NCI-H2081 (cell line): ENCODE measurements around the gene WBP1L.
"Not testable (repeated sequence)": the region's sequence is repeated elsewhere in the genome, so short reads cannot be mapped to it uniquely, and the experiment has no call there.

Source experiments
- DNase-seq, 2 experiments: peaks; one replicate each; lab custom pipeline; 2025; lab: John Stamatoyannopoulos, UW

The WBP1L gene

DNA sequence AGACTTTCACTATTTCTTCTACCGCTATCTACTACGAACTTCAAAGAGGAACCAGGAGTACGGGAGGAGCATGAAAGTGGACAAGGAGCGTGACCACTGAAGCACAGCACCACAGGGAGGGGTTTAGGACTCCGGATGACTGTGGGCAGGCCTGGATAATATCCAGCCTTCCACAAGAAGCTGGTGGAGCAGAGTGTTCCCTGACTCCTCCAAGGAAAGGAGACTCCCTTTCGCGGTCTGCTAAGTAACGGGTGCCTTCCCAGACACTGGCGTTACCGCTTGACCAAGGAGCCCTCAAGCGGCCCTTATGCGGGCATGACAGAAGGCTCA is 15.2 kb downstream of the WBP1L start:
- DNase-seq = not testable (repeated sequence)

- DNase-seq = no peak
Measured at GRCh38 chr10:102759497-102760210, 15.9 kb downstream of the WBP1L start.

DNA sequence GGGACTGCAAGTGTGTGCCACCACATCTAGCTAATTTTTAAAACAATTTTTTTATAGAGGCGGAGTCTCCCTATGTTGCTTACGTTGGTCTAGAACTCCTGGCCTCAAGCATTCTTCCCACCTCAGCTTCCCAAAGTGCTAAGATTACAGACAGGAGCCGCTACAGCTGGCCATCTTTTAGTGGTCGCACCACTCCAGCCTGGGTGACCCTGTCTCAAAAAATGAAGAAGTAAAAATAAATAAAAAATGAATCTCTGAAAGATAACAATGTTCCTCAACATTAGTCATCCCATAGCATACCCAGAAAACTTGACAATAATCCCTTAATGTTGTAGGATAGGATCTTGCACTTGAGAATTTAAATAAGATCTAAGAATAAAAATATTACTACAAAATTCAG is 18.2 kb downstream of the WBP1L start:
- DNase-seq = no peak

DNA sequence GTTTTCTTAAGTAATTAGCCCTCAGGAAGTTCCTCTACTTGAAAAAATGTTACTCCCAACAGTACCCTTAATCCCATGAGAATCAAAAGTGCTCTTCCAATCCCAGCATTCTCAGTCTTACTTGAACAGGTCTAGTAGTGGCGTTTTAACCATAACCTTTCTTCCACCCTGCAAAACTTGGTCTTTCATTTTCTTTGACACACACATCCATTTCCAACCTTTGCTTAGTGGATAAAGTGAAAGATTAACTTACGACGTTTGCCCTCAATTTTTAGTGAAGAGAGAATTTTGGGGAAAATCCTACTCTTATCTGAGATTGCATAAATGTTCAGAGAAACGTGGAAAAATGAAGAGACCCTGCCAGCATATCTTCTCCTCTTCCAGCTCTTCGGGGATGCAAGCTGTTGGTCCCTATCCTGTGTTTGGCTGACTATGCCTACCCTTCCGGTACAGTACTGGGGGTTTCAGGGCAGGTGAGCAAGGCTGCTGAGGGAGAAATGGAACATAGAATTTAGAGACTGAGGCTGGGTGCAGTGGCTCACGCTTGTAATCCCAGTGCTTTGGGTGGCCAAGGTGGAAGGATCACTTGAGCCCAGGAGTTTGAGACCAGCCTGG is 18.8 kb downstream of the WBP1L start:
- no peak for DNase-seq

- DNase-seq = no peak
Measured at GRCh38 chr10:102763037-102763607, 19.4 kb downstream of the WBP1L start.

DNA sequence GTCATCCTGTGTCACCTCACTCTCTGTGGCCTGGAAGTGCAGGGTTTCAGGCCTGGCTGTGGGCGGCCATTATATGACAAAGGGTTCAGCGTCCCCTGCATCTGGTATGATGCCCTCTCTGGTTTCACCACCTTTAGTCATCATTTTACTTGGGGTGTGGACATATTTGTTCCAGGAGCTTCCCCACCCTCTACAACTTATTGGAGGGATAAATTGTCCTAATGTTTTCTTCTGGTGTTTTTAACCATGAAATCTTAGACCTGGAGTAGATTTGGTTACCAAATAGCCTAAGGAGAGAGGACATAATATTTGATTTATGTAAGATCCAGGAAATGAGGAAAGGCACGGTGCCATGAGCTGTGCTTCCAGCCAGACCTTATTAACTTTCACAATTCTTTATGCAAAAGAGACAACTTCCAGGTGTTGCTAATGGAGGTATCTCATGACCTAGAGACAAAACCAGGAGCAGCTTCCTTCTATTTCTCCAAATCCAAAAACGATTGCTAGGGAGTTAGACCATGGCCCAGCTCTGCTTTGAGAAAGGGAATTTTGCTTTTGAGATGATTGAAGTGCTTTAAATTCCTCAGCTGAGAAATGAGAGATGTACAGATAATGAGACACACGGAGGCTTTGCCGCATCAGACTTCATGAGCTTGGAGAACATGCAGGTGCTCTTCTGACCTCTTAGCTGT is 20.9 kb downstream of the WBP1L start:
- DNase-seq = no peak

DNA sequence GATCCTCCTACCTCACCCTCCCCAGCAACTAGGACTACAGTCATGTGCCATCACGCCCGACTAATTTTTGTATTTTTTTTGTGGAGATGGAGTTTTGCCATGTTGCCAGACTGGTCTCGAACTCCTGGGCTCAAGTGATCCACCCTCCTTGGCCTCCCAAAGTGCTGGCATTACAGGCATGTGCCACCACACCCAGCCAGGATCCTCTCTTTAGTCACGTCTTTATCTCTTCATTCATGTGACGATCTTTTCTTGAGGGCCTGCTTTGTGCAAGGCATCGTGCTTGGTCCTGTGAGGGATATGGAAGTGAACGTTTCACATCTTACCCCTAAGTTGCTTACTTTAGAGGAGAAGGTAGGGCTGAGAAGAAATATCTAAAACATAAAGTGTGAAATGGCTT is 21.6 kb downstream of the WBP1L start:
- no peak for DNase-seq

GRCh38 chr10:102767428-102768160 is 23.8 kb downstream of the WBP1L start:
- DNase-seq = no peak

DNA sequence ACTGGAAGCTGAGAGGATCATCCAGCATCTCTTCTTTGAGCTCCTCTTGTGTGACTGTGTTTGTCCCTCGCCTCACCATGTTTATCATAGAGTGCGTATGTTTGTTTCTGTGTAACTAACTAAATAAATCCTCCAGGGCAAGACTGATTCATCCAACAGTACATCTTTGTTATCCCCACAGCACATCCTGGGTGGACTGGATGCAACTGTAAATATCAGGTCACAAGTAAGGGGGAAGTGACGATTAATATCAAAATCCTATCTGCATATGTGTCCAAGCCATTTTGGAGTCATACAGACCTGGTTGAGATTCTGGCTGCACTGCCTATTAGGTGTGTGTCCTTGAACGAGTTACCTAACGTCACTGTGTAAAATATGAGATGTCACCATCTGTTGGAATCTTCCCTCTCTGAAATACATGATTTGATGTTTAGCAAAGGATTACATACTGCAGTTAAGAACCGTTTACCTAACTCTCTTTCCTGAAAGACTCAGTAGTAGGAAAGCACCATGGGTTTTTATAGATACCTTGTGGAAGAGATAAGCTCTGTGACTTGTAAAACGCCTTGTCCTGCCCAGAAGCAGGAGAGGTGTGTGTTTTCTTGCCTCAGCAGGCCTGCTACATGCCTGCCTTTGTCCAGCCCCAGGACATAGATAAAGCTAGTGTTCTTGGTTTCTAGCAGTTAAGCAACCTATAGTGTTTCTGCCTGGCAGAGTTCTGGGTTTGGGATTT is 25.8 kb downstream of the WBP1L start:
- no peak for DNase-seq

- no peak for DNase-seq
Measured at GRCh38 chr10:102770108-102770482, 26.3 kb downstream of the WBP1L start.

- DNase-seq = no peak
Measured at GRCh38 chr10:102770792-102771191, 27.0 kb downstream of the WBP1L start.

- DNase-seq = no peak
Measured at GRCh38 chr10:102773320-102773719, 29.6 kb downstream of the WBP1L start.

GRCh38 chr10:102773986-102774385 is 30.2 kb downstream of the WBP1L start:
- no peak for DNase-seq

DNA sequence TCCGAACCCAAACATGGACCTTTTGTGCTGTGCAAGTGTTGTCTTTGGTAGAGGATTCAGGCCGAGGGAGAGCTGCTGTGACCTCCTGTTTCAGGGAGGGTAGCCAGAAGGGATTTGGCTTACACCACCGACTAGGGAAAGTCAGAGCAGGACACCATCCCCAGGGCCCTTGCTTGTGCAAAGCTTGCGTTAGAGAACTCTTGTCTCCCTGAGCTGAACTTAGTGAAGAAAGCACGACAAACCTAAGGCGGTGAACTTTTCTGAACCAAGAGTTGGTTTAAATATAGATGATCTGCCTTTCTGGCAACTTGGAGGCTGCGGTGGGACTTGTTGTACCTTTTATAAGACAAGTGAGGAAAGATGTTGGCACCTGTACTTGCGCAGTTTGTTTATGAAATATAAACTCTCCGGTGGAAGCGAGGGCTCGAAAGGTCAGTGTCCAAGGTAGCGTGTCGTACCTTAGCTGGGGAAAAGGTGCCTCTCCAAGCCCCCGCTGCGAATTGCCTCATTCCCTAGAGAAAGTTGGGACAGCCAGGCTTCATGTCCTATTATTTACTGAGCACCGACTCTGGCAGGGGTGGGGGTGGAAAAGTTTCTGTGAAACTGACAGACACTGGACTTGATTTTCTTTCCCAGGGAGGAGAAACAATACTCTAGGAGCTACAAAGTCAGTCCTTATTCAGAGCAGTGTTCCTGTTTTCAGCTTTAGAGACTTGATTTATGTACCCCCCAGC is 31.6 kb downstream of the WBP1L start:
- DNase-seq = no peak

- no peak for DNase-seq
Measured at GRCh38 chr10:102775935-102776669, 32.4 kb downstream of the WBP1L start.

DNA sequence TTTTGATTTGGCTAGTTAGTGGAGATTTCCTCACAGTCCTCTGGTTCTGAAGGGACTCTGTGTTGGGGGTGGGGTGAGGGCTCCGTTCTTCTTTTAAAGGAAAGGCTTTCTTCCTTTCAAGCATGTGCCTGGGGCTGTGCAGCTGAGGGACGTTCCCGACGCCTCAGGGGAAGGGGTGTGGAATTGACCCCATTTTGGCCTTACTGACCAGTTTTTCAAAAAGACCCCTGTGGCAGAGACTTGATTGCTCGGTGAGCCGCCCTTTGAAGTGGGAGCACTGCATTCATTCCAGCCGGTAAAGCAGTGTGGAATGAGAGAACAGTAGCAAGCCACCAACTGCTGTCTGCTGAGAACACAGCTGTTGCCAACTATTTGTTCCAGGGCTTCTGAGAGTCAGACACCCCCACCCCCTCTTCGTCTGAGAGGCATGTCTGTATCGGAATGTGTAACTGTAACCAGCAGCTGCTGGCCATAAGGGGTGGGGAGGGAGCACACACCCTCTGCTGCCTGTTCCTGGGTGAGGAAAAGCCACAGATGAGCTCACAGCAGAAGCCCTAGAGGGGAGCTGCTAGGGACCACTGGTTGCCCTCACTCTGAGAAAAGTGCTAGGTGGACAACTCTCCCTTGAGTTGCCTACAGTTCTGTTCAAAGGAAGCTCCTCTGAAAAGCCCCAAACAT is 33.2 kb downstream of the WBP1L start:
- DNase-seq = no peak

GRCh38 chr10:102777711-102778453 is 34.1 kb downstream of the WBP1L start:
- no peak for DNase-seq

- no peak for DNase-seq
Measured at GRCh38 chr10:102778781-102779180, 35.0 kb downstream of the WBP1L start.
